GM12878 (cell line): ENCODE results near the gene TXNDC12. TPM values are rescaled to one million over a fixed set of nuclear protein-coding genes. Genes with fewer than 3 reads are reported as not detected.

ENCODE experiments used
- ATAC-seq: fragments of 200-7000 bp; cut with Tn5 transposase; 3 replicates; pipeline ENCODE4 v1.9.1; 2020; ENCODE audit warnings: mild to moderate bottlenecking, moderate library complexity
- BruUV-seq: library from RNA; stranded (reverse); fragments of 400-500 nt; replicated peaks from 2 replicates; lab custom pipeline; 2021; lab: Mats Ljungman, UMichigan
- CTCF ChIA-PET: fragments of 300-600 bp; sonication (Branson Sonifier 250); formaldehyde crosslinking; extraction: SDS; loops from one replicate; lab custom pipeline; 2021; ENCODE audit warnings: inconsistent platforms; lab: Yijun Ruan, JAX
- POLR2A ChIA-PET: fragments of 350-600 bp; formaldehyde crosslinking; extraction: SDS; loops from one replicate; lab custom pipeline; 2021; ENCODE audit warnings: inconsistent platforms; lab: Charles Lee
- RAD21 ChIA-PET: fragments of 300-600 bp; sonication (Branson Sonifier 250); formaldehyde crosslinking; loops from one replicate; lab custom pipeline; 2023; ENCODE audit warnings: antibody characterized with exemption; ENCODE audit not compliant: unreplicated experiment; lab: Charles Lee
- SMC1A ChIA-PET: fragments of 300-600 bp; sonication (Branson Sonifier 250); formaldehyde crosslinking; loops from one replicate; lab custom pipeline; 2023; ENCODE audit not compliant: unreplicated experiment, uncharacterized antibody; lab: Charles Lee
- DNase-seq: peaks from one replicate; pipeline ENCODE4 v3.0.0-alpha.2; 2011; ENCODE audit warnings: low read depth, low spot score
- FAIRE-seq: peaks from 3 replicates; lab custom pipeline; 2011; peaks lifted over from hg19 to GRCh38; lab: Jason Lieb, UNC
- H2AFZ ChIP-seq: 2 replicates; pipeline ENCODE4 v1.6.0; 2011; ENCODE audit warnings: low read depth, low read length, control low read depth; ENCODE audit not compliant: control insufficient read depth
- H3K27ac ChIP-seq: 2 replicates; pipeline ENCODE4 v1.5.1; 2011; ENCODE audit warnings: control low read depth; ENCODE audit not compliant: control insufficient read depth, insufficient read depth
- H3K27me3 ChIP-seq, 2 experiments: replicated peaks in 1 of 2; 2 replicates each; pipeline versions ENCODE4 v1.6.0 to v1.6.1; 2011; ENCODE audit warnings: low read length in 1 of 2; ENCODE audit not compliant: control insufficient read depth in 2 of 2, insufficient read depth in 2 of 2
- H3K36me3 ChIP-seq, 2 experiments: 2 replicates each; pipeline ENCODE4 v1.5.1; 2011; ENCODE audit warnings: low read length in 1 of 2; ENCODE audit not compliant: control insufficient read depth in 2 of 2, insufficient read depth in 2 of 2
- H3K4me1 ChIP-seq: 2 replicates; pipeline ENCODE4 v1.6.1; 2011; ENCODE audit warnings: mild to moderate bottlenecking, low read length, moderate library complexity, mixed read lengths; ENCODE audit not compliant: control insufficient read depth, insufficient read depth
- H3K4me2 ChIP-seq: 2 replicates; pipeline ENCODE4 v1.6.0; 2011; ENCODE audit warnings: control low read depth; ENCODE audit not compliant: control insufficient read depth, insufficient read depth
- H3K4me3 ChIP-seq: fragments of 200-600 bp; sonication (generic); 2 replicates; pipeline ENCODE4 v1.5.1; 2016
- H3K79me2 ChIP-seq: 2 replicates; pipeline ENCODE4 v1.6.0; 2011; ENCODE audit warnings: low read length; ENCODE audit not compliant: control insufficient read depth, insufficient read depth
- H3K9ac ChIP-seq: 2 replicates; pipeline ENCODE4 v1.8.0; 2011; ENCODE audit warnings: low read length, control low read depth, mixed read lengths; ENCODE audit not compliant: control insufficient read depth, insufficient read depth
- H3K9me3 ChIP-seq: replicated peaks from 3 replicates; pipeline ENCODE4 v1.5.1; 2011; ENCODE audit warnings: mild to moderate bottlenecking, low read length; ENCODE audit not compliant: control insufficient read depth, insufficient read depth
- H4K20me1 ChIP-seq: 2 replicates; pipeline ENCODE4 v1.6.0; 2011; ENCODE audit not compliant: control insufficient read depth, insufficient read depth
- BRCA1 ChIP-seq: IDR thresholded peaks from 2 replicates; pipeline ENCODE4 v1.6.1; 2011; ENCODE audit warnings: low read depth, low read length, improper control_type of control experiment
- CBX5 ChIP-seq: sonication (generic); IDR thresholded peaks from 2 replicates; pipeline ENCODE4 v1.6.1; 2016; ENCODE audit warnings: low read depth, moderate library complexity, mild to moderate bottlenecking, inconsistent platforms
- CHD4 ChIP-seq: fragments of 200-600 bp; sonication (generic); IDR thresholded peaks from 2 replicates; pipeline ENCODE4 v1.6.1; 2016; ENCODE audit warnings: mild to moderate bottlenecking
- FOXK2 ChIP-seq: fragments of 450-650 bp; IDR thresholded peaks from 2 replicates; pipeline ENCODE4 v1.6.1; 2017; ENCODE audit warnings: mild to moderate bottlenecking, moderate library complexity
- HDAC2 ChIP-seq: fragments of 200-600 bp; sonication (generic); IDR thresholded peaks from 2 replicates; pipeline ENCODE4 v1.6.1; 2017
- IKZF2 ChIP-seq, 2 experiments: fragments of 450-650 bp; IDR thresholded peaks; 2 replicates each; pipeline ENCODE4 v1.6.1; 2017; ENCODE audit warnings: mild to moderate bottlenecking in 2 of 2, moderate library complexity in 2 of 2
- KLF5 ChIP-seq: fragments of 450-650 bp; IDR thresholded peaks from 2 replicates; pipeline ENCODE4 v1.6.1; 2014; ENCODE audit warnings: mild to moderate bottlenecking; ENCODE audit not compliant: partially characterized antibody
- MTA3 ChIP-seq: IDR thresholded peaks from 2 replicates; pipeline ENCODE4 v1.6.1; 2012; ENCODE audit warnings: low read length, inconsistent platforms, borderline replicate concordance
- NR2C2 ChIP-seq: IDR thresholded peaks from 2 replicates; pipeline ENCODE4 v1.6.1; 2011; ENCODE audit warnings: borderline replicate concordance, low read depth; ENCODE audit not compliant: control insufficient read depth, insufficient read length
- SIX5 ChIP-seq: IDR thresholded peaks from 2 replicates; pipeline ENCODE4 v1.6.1; 2011; ENCODE audit warnings: mild to moderate bottlenecking, low read depth, low read length, moderate library complexity; ENCODE audit not compliant: severe bottlenecking
- SREBF1 ChIP-seq: IDR thresholded peaks from 2 replicates; pipeline ENCODE4 v1.6.1; 2012; ENCODE audit warnings: mild to moderate bottlenecking, low read length
- YY1 ChIP-seq: IDR thresholded peaks from 2 replicates; pipeline ENCODE4 v1.6.1; 2011; ENCODE audit warnings: low read depth, mild to moderate bottlenecking, low read length
- ZBED1 ChIP-seq: IDR thresholded peaks from 2 replicates; pipeline ENCODE4 v1.6.1; 2016; ENCODE audit warnings: borderline replicate concordance
- ZNF217 ChIP-seq: fragments of 450-650 bp; IDR thresholded peaks from 2 replicates; pipeline ENCODE4 v1.6.1; 2017; ENCODE audit warnings: antibody characterized with exemption, mild to moderate bottlenecking
- ZSCAN29 ChIP-seq: fragments of 450-650 bp; IDR thresholded peaks from 2 replicates; pipeline ENCODE4 v1.6.1; 2017; ENCODE audit warnings: mild to moderate bottlenecking, moderate library complexity
- in situ Hi-C: fragments of 300-500 bp; cut with MboI; formaldehyde crosslinking; loops from 9 replicates; pipeline ENCODE4 v1.14.3; 2018; ENCODE audit warnings: mixed read lengths
- intact Hi-C: fragments of 100-400 bp; cut with micrococcal nuclease; formaldehyde crosslinking; loops from one replicate; pipeline ENCODE4 v1.14.2; 2022; ENCODE audit not compliant: unreplicated experiment
- polyA plus RNA-seq, 11 experiments: library from polyadenylated mRNA; depleted of rRNA in 4 of 11; unstranded in 6 of 11; stranded (reverse) in 5 of 11; fragments of >200 nt; fragmentation: Nextera tagmentation in 4 of 11; fragmentation: Illumina TruSeq in 1 of 11; extraction: Ambion mirVana in 4 of 11; extraction: Trizol in 1 of 11; gene quantifications; 1 replicate in 1 of 11; 2 replicates in 10 of 11; pipeline versions ENCODE4 v1.2.1 to v1.2.3, GENCODE V29; 2011 to 2016; ENCODE audit warnings: inconsistent platforms in 2 of 11, missing spikeins in 2 of 11, low read depth in 1 of 11
- total RNA-seq, 4 experiments: library from RNA; depleted of rRNA in 3 of 4; stranded (reverse); fragments of >200 nt in 3 of 4; fragmentation: Illumina TruSeq in 1 of 4; extraction: Trizol in 1 of 4; gene quantifications; 2 replicates each; pipeline versions ENCODE4 v1.2.1 to v1.2.3, GENCODE V29; 2013 to 2021
- TF ChIP-seq, protein P1 (sequence below): IDR thresholded peaks from 2 replicates; pipeline ENCODE4 v1.6.1; 2011; ENCODE audit warnings: low read depth, mild to moderate bottlenecking, low read length, moderate library complexity, borderline replicate concordance; ENCODE audit errors: extremely low read depth
- TF ChIP-seq, protein P2 (sequence below): IDR thresholded peaks from 2 replicates; pipeline ENCODE4 v1.6.1; 2011; ENCODE audit warnings: mild to moderate bottlenecking, low read depth, low read length, moderate library complexity; ENCODE audit not compliant: insufficient replicate concordance
- TF ChIP-seq, protein P3 (sequence below), 3 experiments: IDR thresholded peaks in 2 of 3; conservative IDR thresholded peaks in 1 of 3; 2 replicates each; pipeline ENCODE4 v1.5.1; 2011; ENCODE audit warnings: low read depth in 3 of 3, low read length in 3 of 3, mild to moderate bottlenecking in 3 of 3, control low read depth in 2 of 3, moderate library complexity in 2 of 3, inconsistent platforms in 1 of 3, mixed read lengths in 1 of 3; ENCODE audit not compliant: control insufficient read depth in 2 of 3, insufficient read depth in 1 of 3; ENCODE audit errors: extremely low read depth in 1 of 3
- TF ChIP-seq, protein P4 (sequence below): fragments of 450-650 bp; IDR thresholded peaks from 2 replicates; pipeline ENCODE4 v1.6.1; 2016; ENCODE audit warnings: mild to moderate bottlenecking

The TXNDC12 gene
- total and polyA plus RNA-seq, 10 of the 15 experiments (the other 5 are each of a cell fraction or from before 2014, with no cell fraction given): 6.7 to 41.7 (median 17.7) TPM

GRCh38 chr1:51988254-51988653 lies 66.7 kb downstream of the TXNDC12 start:
- intact Hi-C loops: no loop called here
- ChIA-PET CTCF (interaction anchor here (3.6 kb wide), 1 partner anchor 91 kb away, joined by 15 read pairs; no protein-coding TSS in a partner anchor), POLR2A (no interaction called here), RAD21 (no interaction called here), SMC1A (no interaction called here)
- Histone ChIP-seq H3K27me3 (peaks cover 0 to 2% of the 10 kb centered on the region in 2 experiments; a peak in 2 of 4 replicates), H3K4me2 (no peak overlapping the region), H3K27ac (no peak overlapping the region), H3K9me3 (no peaks in the 10 kb centered on the region), H2AFZ (no peak overlapping the region), H3K79me2 (no peaks in the 10 kb centered on the region), H3K4me1 (no peaks in the 10 kb centered on the region), H3K4me3 (no peak overlapping the region), H3K9ac (no peak overlapping the region), H3K36me3 (no peaks in the 10 kb centered on the region), H4K20me1 (no peaks in the 10 kb centered on the region)
- DNase-seq (no peak), FAIRE-seq (no peak), ATAC-seq (no peak)
- TF ChIP-seq ZBED1 (no peak), FOXK2 (no peak), MTA3 (no peak), HDAC2 (no peak), ZNF217 (no peak), YY1 (no peak), NR2C2 (no peak), BRCA1 (no peak), ZSCAN29 (no peak), CHD4 (no peak), SREBF1 (no peak), CBX5 (no peak), KLF5 (no peak), IKZF2 (IDR thresholded peaks at IDR 0.05) (no peak), SIX5 (no peak)
- TF ChIP-seq, protein P1, sequence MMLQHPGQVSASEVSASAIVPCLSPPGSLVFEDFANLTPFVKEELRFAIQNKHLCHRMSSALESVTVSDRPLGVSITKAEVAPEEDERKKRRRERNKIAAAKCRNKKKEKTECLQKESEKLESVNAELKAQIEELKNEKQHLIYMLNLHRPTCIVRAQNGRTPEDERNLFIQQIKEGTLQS: no peak
- TF ChIP-seq, protein P2, sequence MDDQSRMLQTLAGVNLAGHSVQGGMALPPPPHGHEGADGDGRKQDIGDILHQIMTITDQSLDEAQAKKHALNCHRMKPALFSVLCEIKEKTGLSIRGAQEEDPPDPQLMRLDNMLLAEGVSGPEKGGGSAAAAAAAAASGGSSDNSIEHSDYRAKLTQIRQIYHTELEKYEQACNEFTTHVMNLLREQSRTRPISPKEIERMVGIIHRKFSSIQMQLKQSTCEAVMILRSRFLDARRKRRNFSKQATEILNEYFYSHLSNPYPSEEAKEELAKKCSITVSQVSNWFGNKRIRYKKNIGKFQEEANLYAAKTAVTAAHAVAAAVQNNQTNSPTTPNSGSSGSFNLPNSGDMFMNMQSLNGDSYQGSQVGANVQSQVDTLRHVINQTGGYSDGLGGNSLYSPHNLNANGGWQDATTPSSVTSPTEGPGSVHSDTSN: no peak
- TF ChIP-seq, protein P3, sequence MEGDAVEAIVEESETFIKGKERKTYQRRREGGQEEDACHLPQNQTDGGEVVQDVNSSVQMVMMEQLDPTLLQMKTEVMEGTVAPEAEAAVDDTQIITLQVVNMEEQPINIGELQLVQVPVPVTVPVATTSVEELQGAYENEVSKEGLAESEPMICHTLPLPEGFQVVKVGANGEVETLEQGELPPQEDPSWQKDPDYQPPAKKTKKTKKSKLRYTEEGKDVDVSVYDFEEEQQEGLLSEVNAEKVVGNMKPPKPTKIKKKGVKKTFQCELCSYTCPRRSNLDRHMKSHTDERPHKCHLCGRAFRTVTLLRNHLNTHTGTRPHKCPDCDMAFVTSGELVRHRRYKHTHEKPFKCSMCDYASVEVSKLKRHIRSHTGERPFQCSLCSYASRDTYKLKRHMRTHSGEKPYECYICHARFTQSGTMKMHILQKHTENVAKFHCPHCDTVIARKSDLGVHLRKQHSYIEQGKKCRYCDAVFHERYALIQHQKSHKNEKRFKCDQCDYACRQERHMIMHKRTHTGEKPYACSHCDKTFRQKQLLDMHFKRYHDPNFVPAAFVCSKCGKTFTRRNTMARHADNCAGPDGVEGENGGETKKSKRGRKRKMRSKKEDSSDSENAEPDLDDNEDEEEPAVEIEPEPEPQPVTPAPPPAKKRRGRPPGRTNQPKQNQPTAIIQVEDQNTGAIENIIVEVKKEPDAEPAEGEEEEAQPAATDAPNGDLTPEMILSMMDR (IDR thresholded peaks at IDR 0.05 in 2 of 3, conservative IDR thresholded peaks at IDR 0.05 in 1 of 3; ENCODE audit: control insufficient read depth in 2 of 3, extremely low read depth in 1 of 3, insufficient read depth in 1 of 3, low read depth in 3 of 3, low read length in 3 of 3): no peak
- TF ChIP-seq, protein P4, sequence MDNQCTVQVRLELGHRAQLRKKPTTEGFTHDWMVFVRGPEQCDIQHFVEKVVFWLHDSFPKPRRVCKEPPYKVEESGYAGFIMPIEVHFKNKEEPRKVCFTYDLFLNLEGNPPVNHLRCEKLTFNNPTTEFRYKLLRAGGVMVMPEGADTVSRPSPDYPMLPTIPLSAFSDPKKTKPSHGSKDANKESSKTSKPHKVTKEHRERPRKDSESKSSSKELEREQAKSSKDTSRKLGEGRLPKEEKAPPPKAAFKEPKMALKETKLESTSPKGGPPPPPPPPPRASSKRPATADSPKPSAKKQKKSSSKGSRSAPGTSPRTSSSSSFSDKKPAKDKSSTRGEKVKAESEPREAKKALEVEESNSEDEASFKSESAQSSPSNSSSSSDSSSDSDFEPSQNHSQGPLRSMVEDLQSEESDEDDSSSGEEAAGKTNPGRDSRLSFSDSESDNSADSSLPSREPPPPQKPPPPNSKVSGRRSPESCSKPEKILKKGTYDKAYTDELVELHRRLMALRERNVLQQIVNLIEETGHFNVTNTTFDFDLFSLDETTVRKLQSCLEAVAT: no peak
- in situ Hi-C loops: no loop called here
- BruUV-seq: no TSS peak
